WTC11 (cell line): ENCODE results near the gene SEMA4A. TPM values are rescaled to one million over a fixed set of nuclear protein-coding genes. Genes with fewer than 3 reads are reported as not detected.

ENCODE experiments used
- ATAC-seq: fragments of 200-7000 bp; cut with Tn5 transposase; 2 replicates; pipeline ENCODE4 v1.10.0; 2021; ENCODE audit warnings: mild to moderate bottlenecking, moderate library complexity
- CTCF ChIA-PET: fragments of 300-600 bp; sonication (Branson Sonifier 250); formaldehyde crosslinking; loops from one replicate; lab custom pipeline; 2021; ENCODE audit warnings: antibody characterized with exemption; lab: Charles Lee
- POLR2A ChIA-PET: fragments of 350-600 bp; sonication (Branson Sonifier 250); formaldehyde crosslinking; loops from one replicate; lab custom pipeline; 2021; ENCODE audit warnings: antibody characterized with exemption; lab: Charles Lee
- DNase-seq: peaks from one replicate; pipeline ENCODE4 v3.0.0; 2021; ENCODE audit warnings: low spot score
- H3K27ac Mint-ChIP-seq: 2 replicates; pipeline ENCODE4 v1.8.0; 2021; ENCODE audit warnings: mixed read lengths
- H3K27me3 Mint-ChIP-seq: 2 replicates; pipeline ENCODE4 v1.8.0; 2021; ENCODE audit warnings: low read depth, mild to moderate bottlenecking, moderate library complexity, mixed read lengths
- H3K36me3 Mint-ChIP-seq: 2 replicates; pipeline ENCODE4 v1.8.0; 2021; ENCODE audit warnings: mixed read lengths
- H3K4me1 Mint-ChIP-seq: 2 replicates; pipeline ENCODE4 v1.8.0; 2022; ENCODE audit warnings: mixed read lengths
- H3K4me3 Mint-ChIP-seq: 2 replicates; pipeline ENCODE4 v1.8.0; 2021; ENCODE audit warnings: mild to moderate bottlenecking, moderate library complexity, mixed read lengths
- H3K9me3 Mint-ChIP-seq: 2 replicates; pipeline ENCODE4 v1.8.0; 2021; ENCODE audit warnings: mixed read lengths
- ARID4B ChIP-seq: sonication (generic); formaldehyde crosslinking; IDR thresholded peaks from 2 replicates; pipeline ENCODE4 v1.8.0; 2023; ENCODE audit warnings: missing genetic modification reagents, mild to moderate bottlenecking, borderline replicate concordance
- ATF3 ChIP-seq: sonication (generic); formaldehyde crosslinking; conservative IDR thresholded peaks from 2 replicates; pipeline ENCODE4 v1.8.1; 2022; ENCODE audit warnings: mild to moderate bottlenecking, missing genetic modification reagents
- CBFB ChIP-seq: sonication (generic); formaldehyde crosslinking; IDR thresholded peaks from 2 replicates; pipeline ENCODE4 v1.8.1; 2022; ENCODE audit warnings: mild to moderate bottlenecking, low read depth, missing genetic modification reagents
- CDX4 ChIP-seq: fragments of 250-450 bp; sonication (Bioruptor Pico); IDR thresholded peaks from 2 replicates; pipeline ENCODE4 v1.9.0; 2021; ENCODE audit warnings: moderate library complexity, mild to moderate bottlenecking, inconsistent platforms, borderline replicate concordance
- FOXP1 ChIP-seq: sonication (generic); formaldehyde crosslinking; IDR thresholded peaks from 2 replicates; pipeline ENCODE4 v1.8.0; 2022; ENCODE audit warnings: missing genetic modification reagents, mild to moderate bottlenecking, moderate library complexity, borderline replicate concordance
- GRHL2 ChIP-seq: fragments of 250-450 bp; sonication (Bioruptor Pico); IDR thresholded peaks from 2 replicates; pipeline ENCODE4 v1.8.0; 2022; ENCODE audit warnings: mild to moderate bottlenecking, moderate library complexity; ENCODE audit not compliant: insufficient replicate concordance, severe bottlenecking
- IRF2 ChIP-seq: sonication (generic); formaldehyde crosslinking; IDR thresholded peaks from 2 replicates; pipeline ENCODE4 v1.8.0; 2022; ENCODE audit warnings: low read depth, missing genetic modification reagents, borderline replicate concordance
- KAT7 ChIP-seq: sonication (generic); formaldehyde crosslinking; IDR thresholded peaks from 2 replicates; pipeline ENCODE4 v1.8.1; 2023; ENCODE audit warnings: missing genetic modification reagents, mild to moderate bottlenecking, borderline replicate concordance
- NFE2L1 ChIP-seq: sonication (generic); formaldehyde crosslinking; IDR thresholded peaks from 2 replicates; pipeline ENCODE4 v1.8.1; 2023; ENCODE audit warnings: missing genetic modification reagents
- NR3C1 ChIP-seq: sonication (generic); formaldehyde crosslinking; conservative IDR thresholded peaks from 2 replicates; pipeline ENCODE4 v1.8.1; 2023; ENCODE audit warnings: low read depth, mild to moderate bottlenecking, missing genetic modification reagents
- OVOL2 ChIP-seq: fragments of 250-450 bp; sonication (Bioruptor Pico); IDR thresholded peaks from 2 replicates; pipeline ENCODE4 v1.9.0; 2021; ENCODE audit warnings: mild to moderate bottlenecking, borderline replicate concordance
- PRDM15 ChIP-seq: sonication (generic); formaldehyde crosslinking; IDR thresholded peaks from 2 replicates; pipeline ENCODE4 v1.8.0; 2022; ENCODE audit warnings: missing genetic modification reagents
- PRRX2 ChIP-seq: fragments of 250-450 bp; sonication (Bioruptor Pico); IDR thresholded peaks from 2 replicates; pipeline ENCODE4 v1.8.0; 2021; ENCODE audit warnings: mild to moderate bottlenecking
- SOX15 ChIP-seq: fragments of 250-450 bp; sonication (Bioruptor Pico); IDR thresholded peaks from 2 replicates; pipeline ENCODE4 v1.9.0; 2021; ENCODE audit warnings: mild to moderate bottlenecking
- SP1 ChIP-seq: sonication (generic); formaldehyde crosslinking; conservative IDR thresholded peaks from 2 replicates; pipeline ENCODE4 v1.8.1; 2022; ENCODE audit warnings: missing genetic modification reagents
- ZBTB43 ChIP-seq: sonication (generic); formaldehyde crosslinking; IDR thresholded peaks from 2 replicates; pipeline ENCODE4 v1.8.1; 2023; ENCODE audit warnings: mild to moderate bottlenecking, missing genetic modification reagents
- ZNF232 ChIP-seq: sonication (generic); formaldehyde crosslinking; IDR thresholded peaks from 2 replicates; pipeline ENCODE4 v1.8.0; 2022; ENCODE audit warnings: mild to moderate bottlenecking, missing genetic modification reagents
- ZNF396 ChIP-seq: fragments of 250-450 bp; sonication (Bioruptor Pico); IDR thresholded peaks from 2 replicates; pipeline ENCODE4 v1.8.0; 2021; ENCODE audit warnings: mild to moderate bottlenecking, moderate library complexity, borderline replicate concordance
- ZNF532 ChIP-seq: fragments of 250-450 bp; sonication (Bioruptor Pico); IDR thresholded peaks from 2 replicates; pipeline ENCODE4 v1.9.0; 2021; ENCODE audit warnings: mild to moderate bottlenecking, borderline replicate concordance
- total RNA-seq: library from RNA; stranded (reverse); gene quantifications from 3 replicates; pipeline ENCODE4 v1.2.3, GENCODE V29; 2021

SEMA4A gene
- total RNA-seq, 1 experiment from 2014 or later, result 12.4 TPM

- ATAC-seq (no peak), DNase-seq (no peak)
- Mint-ChIP-seq H3K27me3 (no peaks in the 10 kb centered on the region), H3K36me3 (peaks cover 11% of the 10 kb centered on the region), H3K4me3 (no peak overlapping the region), H3K9me3 (no peaks in the 10 kb centered on the region), H3K27ac (no peak overlapping the region), H3K4me1 (peaks cover 12% of the 10 kb centered on the region)
- ChIA-PET CTCF (no interaction called here), POLR2A (no interaction called here)
- TF ChIP-seq ZBTB43 (CRISPR knock-in tag) (no peak), PRRX2 (no peak), ATF3 (no peak), FOXP1 (CRISPR knock-in tag) (no peak), GRHL2 (CRISPR knock-in tag) (no peak), IRF2 (CRISPR knock-in tag) (no peak), NR3C1 (no peak), ZNF532 (no peak), NFE2L1 (CRISPR knock-in tag) (no peak), PRDM15 (CRISPR knock-in tag) (no peak), SOX15 (no peak), SP1 (CRISPR knock-in tag) (no peak), ZNF396 (CRISPR knock-in tag) (no peak), CBFB (CRISPR knock-in tag) (no peak), CDX4 (CRISPR knock-in tag) (no peak), KAT7 (CRISPR knock-in tag) (no peak), OVOL2 (CRISPR knock-in tag) (no peak), ZNF232 (CRISPR knock-in tag) (no peak), ARID4B (CRISPR knock-in tag) (no peak)
Observed at GRCh38 chr1:156204686-156205085, 51.3 kb downstream of the SEMA4A start.
